Middle frontal gyrus (tissue), 1 donor: ENCODE measurements around the gene ARHGAP26.

ENCODE experiments used
- DNase-seq: peaks from one replicate; pipeline ENCODE4 v3.0.0-alpha.2; 2015; ENCODE audit warnings: low spot score; ENCODE audit errors: extremely low spot score

The ARHGAP26 gene

DNA sequence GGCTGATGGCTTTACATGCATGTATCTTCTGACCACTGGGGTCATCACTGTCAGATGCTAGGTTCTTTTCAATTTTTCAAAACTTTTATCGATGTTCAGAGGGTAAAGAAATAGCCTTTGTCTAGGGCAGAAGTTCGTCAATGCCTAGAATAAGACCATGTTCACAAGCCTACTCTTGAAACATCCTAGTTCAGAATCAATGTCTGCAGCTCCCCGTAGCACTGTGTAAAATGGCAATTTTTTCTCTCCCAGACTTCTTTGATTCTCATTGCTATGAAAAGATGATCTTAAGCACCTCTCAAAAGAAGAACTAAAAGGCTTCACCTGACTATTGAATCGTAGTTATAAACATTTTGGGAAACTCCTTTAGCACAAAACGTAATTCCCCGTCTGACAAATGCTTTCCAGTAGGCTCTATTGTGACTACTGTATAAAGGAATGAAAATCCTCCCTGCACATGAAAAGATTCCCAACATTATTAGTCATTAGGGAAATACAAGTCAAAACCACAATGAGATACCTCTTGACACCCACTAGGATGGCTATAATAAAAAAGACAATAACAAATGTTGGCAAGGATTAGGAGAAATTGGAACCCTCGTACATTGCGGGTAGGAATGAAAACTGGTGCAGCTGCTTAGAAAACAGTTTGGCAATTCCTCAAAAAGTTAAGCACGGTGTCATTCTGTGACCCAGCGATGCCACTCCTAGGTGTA is 263.5 kb downstream of the ARHGAP26 start:
- no peak for DNase-seq

DNA sequence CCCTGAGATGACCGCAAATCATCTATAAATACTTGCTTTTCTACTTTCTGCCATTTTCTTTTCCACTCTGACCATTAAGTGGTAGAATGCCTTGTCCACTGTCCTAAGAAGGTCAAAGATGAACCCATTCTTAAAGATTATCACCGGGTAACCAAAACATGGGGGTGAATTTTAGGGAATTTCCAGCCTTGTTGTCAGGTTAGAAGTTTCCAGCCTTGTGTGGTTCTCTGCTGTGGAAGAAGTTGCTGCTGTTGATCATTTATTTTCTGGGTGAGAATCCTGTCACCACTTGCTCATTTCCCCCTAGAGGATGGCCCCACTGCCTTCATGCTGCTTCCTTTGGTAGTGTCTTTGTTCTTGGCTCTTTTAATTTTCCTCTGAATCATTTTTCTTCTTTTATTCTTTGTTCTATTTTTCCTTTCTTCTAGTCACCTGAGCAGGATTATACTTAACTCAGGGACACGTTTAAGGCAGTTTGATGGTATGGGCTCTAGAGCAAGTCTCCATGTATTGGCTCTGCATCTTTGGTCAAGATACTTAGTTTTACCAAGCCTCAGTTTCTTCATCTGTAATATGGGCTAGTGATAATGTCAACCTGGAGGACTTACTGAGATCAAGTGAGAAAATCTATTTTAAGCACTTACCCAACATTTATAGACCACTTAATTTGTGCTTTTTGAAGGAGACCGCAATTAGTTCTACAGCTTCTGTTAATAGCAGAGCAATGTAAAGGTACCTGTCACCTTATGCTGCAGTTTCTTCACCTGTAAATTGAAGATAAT is 266.2 kb downstream of the ARHGAP26 start:
- no peak for DNase-seq

DNA sequence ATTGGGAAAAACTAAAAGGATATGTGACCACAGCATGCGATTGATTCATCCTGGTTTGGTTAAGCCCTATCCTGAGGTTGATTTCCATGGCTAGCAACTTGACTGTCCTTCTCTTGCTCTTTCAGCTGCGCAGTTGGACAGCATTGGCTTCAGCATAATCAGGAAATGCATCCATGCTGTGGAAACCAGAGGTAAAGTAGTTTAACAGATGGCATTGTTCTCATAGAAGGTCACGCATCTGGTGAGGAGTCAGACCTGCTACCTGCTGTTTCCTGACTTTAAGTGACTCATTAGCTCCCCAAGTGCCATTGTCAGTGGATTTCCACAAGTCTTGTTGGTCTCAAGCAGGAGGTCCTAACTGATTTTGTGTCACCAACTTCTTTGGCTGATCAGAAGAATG is 266.9 kb downstream of the ARHGAP26 start:
- DNase-seq = no peak

DNA sequence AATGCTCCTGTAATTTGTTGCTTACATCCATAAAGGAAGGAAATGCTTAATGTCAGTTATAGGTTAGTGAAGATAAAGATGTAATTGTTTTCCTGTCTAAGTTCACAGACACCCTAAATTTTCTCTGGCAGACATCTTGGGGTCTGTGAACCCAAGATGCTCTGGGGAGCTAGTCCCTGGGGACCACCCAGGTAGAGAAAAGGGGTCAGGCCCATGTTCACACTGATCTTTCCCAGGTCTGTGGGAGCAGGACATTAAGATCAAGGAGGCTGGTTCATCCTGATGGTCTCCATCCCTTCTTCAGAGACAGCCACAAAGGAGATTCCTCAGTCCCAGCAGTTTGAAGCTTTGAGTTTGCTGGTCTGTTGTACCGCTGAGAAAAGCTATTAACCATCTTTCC is 267.5 kb downstream of the ARHGAP26 start:
- DNase-seq = no peak

DNA sequence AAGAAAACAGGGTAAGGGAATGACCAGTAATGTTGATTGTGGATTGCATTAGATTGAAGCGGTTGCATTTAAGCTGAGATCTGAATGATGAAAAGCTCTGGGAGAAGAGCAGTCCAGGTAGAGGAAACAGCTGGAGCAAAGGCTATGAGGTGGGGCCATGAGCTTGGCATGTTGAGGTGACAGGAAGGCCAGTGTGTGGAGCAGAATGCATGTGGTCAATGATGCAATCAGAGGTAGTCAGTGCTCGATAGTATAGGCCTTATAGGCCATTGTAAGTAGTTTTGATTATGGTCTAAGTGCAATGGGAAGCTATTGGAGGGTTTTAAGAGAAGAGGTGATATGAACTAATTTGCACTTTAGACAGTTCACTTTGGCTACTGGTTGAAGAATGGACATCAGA is 270.4 kb downstream of the ARHGAP26 start:
- DNase-seq = no peak

DNA sequence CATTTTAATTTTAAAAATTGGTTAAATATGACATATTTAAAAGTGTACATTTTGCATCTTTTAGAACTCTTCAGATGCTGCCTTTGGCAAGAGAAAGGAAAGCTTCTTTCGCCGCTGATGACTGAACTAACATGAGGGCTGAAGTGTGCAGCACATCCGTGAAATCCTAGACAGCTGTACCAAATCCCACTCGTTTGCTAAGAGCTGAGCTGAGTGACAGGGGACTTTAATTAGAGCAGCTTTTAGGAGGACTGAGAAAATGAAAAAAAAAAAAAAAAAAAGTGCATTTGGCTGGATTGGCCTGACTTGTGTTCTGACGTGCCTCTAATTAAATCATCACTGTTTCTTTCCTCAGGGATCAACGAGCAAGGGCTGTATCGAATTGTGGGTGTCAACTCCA is 271.3 kb downstream of the ARHGAP26 start:
- DNase-seq = no peak

DNA sequence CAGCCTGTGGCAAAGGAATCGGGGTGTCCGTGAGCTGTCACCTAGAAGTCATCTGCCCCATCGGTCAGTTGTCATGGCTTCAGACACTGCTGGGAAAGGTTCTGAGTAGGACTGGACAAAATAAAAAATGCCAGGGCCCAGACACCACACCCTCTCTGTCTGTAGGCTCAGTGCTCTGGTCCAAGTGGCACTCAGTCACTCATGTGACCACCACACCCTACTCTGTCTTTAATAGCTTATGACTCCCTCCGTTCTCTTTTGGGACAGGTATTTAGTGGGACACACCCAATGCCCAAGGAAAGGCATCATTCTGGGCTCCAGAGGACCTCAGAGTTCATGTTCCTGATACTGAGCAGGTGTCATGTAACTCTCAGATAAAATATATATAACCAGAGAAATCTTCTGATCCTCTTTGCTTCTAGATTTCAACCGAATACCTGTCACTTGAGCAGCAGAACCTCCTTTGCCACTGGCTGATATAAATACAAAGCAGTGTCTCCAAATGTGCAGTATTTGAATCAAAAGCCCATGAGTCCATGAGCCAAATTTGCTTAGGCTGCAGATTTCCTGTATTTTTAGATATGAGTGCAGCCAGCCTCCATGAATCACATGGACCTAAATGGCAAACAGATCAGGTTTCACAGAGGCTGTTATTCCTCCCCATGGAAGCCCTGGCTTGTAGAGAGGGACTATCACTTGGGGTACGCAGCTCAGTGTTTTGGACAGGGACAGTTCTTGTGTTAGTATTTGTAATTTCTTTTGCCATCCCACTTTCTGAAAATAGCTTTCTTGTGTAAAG is 272.0 kb downstream of the ARHGAP26 start:
- DNase-seq = no peak

DNA sequence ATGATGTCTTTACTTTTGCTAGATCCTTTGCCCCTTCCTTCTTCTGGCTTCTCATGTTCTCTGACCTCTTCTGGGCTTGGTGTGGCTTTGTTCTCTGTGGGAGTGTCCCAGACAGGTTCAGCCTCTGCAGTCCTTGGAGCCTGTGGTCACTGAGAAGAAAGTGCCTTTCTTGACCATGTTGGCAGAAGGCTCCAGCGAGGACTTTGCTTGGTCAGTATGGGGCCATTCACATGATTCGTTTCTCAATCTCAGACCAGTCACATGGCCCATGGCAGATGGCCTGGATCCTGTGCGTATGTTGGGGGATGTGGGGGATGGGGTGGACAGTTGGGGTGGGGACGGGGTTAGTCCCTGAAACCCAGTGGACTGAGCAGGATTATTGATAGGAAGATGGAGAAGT is 274.1 kb downstream of the ARHGAP26 start:
- DNase-seq = no peak

DNA sequence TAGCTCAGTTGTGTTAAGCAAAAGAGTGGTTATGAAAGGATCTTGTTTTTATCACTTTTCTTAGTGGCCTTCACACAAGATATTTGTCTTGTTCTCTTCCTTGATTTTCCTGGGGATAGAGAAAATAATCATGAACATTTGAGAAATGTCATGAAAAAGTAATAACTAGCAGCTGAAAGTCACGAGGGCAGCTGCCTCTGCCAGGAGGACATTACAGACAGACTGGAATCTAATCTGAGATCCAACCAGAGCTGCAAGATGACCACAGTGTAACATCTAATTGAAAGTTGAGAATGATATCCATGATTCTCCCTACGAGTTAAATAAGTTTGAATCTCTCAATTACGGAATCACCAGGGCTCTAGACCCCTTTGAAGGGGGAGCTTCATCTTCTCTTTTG is 274.9 kb downstream of the ARHGAP26 start:
- DNase-seq = no peak

DNA sequence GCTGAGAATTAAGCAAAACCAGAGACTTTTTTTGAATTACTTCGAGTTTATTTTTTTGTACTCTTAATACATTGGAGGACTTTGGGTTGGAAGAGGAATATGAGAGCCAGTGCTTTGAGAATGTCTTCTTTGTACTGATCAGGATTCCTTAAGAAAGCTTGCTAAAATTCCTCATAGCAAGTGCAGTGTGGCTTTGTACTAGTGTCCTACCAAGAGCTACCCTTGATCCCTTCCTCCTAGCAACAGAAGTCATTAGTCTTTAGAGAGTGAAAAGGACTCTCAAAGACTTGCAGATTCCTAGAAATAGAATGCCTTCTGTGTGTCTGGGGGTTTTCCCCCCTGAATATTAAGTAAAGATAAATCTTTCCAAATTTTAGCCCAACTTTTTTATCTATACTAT is 276.1 kb downstream of the ARHGAP26 start:
- no peak for DNase-seq

DNA sequence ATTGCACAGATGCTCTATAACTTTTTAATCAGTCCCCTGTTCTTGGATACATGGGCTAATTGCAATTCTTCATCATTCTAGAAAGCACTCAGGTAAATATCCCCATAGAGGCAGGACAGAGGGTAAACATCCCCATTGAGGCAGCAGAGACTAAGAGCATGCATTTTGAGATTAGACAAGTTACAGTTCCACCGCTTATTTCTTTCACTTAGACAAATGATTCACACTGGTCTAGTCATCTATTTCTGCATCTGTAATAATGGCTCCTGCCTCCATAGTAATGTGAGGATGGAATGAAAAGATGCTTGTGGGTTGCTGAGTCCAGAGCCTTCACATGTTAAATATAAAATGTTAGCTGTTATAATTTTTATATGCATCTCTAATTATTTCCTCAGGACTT is 276.9 kb downstream of the ARHGAP26 start:
- no peak for DNase-seq

DNA sequence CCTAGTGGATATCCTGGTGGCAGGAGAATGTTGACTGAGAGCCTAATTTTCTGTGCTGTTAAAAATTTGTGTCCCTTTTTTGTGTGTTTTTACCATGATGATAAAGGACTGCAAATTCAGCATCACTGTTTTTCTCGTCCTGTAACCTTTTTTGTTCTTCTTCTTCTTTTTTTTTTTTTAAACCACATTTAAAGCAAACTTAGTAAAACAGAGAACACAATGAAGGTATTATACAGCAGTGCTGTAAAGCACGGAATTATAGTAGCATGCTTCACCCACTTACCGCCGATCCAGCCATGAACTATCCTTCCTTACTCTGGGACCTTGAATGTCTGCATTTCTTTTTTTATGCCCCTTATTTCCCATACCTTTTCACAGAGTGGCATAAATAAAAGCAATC is 280.0 kb downstream of the ARHGAP26 start:
- DNase-seq = no peak

DNA sequence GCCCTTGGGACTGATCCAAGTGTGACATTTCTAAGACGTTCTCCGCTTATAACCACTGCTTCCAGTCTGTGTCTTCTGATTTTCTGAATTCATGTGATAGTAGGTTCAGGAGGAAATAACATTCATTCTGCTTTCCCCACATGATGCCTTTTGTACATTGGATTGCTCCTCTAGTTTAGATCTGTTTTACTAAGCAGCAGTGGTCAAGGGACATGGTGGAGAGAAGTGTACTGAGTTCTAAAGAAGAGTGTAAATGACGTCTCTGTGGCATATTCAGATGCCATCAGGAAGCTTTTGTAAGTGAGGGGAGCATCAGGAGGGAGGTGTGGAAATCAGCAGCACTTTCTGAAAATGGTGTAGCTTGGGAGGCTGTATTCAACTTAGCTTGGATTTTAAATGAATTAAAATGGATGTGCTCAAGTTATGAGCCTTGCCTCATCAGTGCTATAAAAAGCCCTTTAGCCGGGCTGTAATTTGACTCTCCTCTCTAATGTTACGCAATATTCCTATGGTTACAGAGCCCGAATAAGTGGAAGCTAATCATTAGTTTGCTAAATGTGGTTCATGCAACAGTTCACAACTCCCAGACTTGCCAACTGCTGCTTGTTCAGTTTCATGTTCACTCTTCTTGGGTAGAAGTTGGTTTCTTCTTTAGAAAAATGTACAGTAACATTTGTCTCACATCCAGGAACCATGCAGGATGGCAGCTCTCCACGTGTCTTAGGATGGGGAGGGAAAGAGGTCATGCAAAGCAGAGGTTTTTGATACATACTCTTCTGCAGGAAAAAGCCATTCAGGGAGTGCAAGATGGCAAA is 281.3 kb downstream of the ARHGAP26 start:
- no peak for DNase-seq

DNA sequence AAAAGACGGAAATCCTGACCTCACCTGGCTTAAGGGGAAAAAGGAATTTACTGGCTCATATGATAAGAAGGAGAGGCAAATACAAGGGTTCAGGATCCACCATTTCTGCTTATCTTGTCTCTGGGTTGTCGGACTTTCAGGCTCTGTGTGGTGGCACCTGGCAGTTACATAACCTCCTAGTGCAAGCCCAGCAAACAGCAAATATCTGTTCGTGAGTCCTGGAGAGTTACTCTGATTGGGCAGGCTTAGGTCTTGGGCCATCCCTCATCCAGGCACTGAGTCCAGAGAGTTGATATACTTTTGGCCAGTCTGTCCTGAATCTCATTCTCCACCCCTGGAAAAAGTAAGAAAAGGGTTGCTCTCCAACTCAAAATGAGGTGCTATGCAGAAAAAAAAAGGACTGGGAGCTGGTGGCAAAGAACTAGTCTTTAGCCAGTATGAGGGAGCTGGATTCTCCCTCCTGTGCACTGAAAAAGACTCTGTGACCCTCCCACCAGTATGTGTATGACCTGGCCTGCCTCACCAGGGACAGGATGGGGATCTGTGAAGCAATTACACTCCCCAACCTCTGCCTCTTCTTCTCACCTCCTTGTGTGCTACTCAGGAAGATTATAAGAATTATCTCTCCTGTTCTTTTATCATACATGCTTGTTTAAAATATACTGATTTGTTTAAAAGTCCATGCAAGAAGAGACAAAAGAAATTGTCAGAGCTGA is 282.9 kb downstream of the ARHGAP26 start:
- DNase-seq = no peak

DNA sequence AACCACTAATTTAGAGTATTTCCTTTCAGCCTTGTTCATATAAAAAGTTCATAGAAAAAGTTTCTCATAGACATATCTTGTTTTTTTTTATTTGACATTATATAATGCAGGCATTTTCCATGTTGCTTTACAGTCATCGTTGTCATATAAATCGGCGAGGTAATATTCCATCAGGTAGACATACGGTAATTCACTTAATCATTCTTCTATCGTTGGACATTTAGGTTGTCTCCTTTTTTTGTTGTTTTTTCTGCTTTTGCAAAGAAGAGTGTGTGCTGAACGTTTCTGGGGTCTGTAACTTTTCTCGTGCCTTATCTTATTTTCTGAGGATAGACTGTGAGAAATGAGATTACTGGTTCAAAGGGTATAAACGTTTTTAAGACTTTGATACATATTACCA is 283.6 kb downstream of the ARHGAP26 start:
- DNase-seq = no peak

DNA sequence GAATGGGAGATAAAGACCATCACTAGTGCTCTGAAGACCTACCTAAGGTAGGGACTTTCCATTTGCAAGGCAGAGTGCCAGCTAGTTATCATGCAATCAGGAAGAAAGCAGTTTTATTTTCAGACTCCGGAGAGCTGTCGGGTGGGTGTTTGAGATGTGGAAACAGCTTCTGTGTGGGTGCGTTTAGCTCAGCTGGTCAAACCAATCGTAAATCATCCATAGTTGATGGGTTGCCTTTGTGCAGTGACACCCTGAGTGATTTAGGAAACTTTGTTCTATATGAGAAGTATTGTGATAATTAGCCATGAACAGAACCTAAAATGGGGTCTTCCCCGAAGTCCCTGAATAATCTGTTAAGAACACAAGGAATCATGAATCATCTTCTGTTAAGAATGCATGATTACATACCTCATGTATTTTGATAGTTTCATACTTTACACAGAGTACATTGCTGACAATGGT is 284.3 kb downstream of the ARHGAP26 start:
- no peak for DNase-seq

DNA sequence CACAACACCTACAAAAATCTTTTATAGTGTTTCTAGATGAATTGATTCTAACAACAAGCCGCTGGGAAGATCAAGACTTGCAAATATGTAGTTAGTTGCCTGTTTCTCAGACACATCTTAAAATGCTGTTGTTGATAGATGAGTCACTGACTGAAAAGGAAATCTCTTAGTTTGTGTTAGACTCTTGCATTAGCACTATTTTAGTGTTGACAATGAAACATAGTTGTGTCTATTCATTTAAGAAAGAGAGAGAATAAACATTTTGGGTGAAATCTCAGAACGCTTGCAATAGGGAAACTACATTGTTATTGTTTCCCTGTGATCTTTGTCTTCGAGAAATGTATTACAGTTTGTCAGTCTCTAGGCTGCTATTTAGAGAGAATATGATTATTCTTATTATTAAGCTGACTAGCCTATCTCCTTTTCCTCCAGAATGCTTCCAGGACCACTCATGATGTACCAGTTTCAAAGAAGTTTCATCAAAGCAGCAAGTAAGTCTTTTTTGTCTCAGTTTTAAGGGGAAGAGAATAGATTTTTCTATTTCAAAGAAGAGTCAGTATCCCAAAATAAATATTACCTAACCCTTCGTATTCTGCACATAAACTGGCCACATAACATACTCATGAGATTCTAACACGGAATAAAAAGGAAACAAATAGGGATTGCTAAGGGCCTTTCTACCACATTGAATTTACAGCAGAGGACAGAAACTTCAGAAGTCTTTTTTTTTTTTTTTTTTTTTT is 285.6 kb downstream of the ARHGAP26 start:
- no peak for DNase-seq

DNA sequence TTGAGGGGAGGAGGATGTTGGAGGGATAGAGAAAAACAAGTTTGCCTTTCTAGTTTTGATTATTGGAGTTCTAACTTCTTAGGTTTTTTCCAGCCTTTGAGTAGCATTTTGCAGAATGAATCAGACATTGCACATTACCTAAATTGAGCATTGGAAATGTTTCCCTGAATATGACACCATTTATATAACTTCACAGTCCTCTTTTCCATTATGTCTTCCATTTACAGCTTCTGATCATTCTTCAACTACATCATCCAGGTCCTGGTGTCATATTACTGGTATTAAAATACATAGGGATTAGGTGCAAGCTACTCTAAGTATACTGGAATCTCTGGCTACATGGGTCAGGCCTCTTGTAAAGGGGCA is 286.1 kb downstream of the ARHGAP26 start:
- no peak for DNase-seq

DNA sequence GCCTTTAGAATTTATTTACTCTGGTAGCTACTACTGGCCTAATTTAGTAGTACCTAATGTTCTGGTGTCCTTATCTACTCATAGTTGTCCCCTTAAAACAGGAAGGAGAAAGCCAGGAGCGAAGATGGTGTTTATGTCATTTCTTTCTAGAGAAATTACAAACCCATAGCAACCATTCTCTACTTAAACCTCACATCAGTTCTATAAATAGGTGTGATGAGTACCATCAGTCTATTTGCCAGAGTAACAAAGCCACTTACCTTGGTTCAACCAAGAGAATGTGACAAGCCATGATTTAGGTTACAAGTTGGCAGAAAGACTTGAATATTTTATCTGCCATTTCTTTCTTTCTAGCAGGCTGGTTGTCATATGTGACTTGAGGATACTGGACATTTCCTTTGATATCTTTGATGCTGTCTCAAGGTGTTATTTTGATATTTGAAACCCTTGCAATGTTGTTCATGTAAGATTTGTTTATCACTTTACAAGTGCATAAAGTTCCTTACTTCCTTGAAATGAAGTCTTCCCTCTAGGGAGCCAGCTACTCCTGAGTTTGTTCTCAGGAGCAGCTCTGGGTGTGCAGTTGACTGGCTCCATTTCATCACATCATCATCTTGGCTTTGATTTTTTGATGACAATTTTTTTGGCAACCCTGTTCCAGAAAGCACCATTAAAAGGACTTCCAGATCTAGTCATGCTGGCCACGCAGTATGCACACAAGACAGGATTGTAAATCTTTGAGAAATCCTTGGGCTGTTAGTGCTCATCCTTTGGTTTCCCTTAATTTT is 286.8 kb downstream of the ARHGAP26 start:
- DNase-seq = no peak
